CMK (cell line): ENCODE results near the gene CPM.

Source experiments
- DNase-seq: peaks from one replicate; pipeline ENCODE4 v3.0.0-alpha.2; 2010; ENCODE audit warnings: low read depth

The CPM gene

GRCh38 chr12:68932961-68933893, at the start of gene CPM:
Gene CPM (minus strand): TSS chr12:68933171. CDS start chr12:68932837, 334 bp downstream.
- DNase-seq, result no peak

- DNase-seq, result no peak
Observed at GRCh38 chr12:68981516-68981915, 48.5 kb upstream of the CPM start.

- DNase-seq, result no peak
Observed at GRCh38 chr12:68980476-68981212, 47.7 kb upstream of the CPM start.

- DNase-seq, result no peak
Observed at GRCh38 chr12:68978678-68979077, 45.7 kb upstream of the CPM start.

- DNase-seq, result no peak
Observed at GRCh38 chr12:68977909-68978610, 45.1 kb upstream of the CPM start.

- DNase-seq, result no peak
Observed at GRCh38 chr12:68977335-68977734, 44.4 kb upstream of the CPM start.

- no peak for DNase-seq
Observed at GRCh38 chr12:68976395-68976841, 43.4 kb upstream of the CPM start.

- no peak for DNase-seq
Observed at GRCh38 chr12:68975811-68976210, 42.8 kb upstream of the CPM start.

- DNase-seq, result no peak
Observed at GRCh38 chr12:68972595-68972994, 39.6 kb upstream of the CPM start.

- no peak for DNase-seq
Observed at GRCh38 chr12:68971404-68971803, 38.4 kb upstream of the CPM start.

- no peak for DNase-seq
Observed at GRCh38 chr12:68970951-68971350, 38.0 kb upstream of the CPM start.

- no peak for DNase-seq
Observed at GRCh38 chr12:68970306-68970705, 37.3 kb upstream of the CPM start.

- no peak for DNase-seq
Observed at GRCh38 chr12:68967046-68967445, 34.1 kb upstream of the CPM start.

- no peak for DNase-seq
Observed at GRCh38 chr12:68963856-68964745, 31.1 kb upstream of the CPM start.

- no peak for DNase-seq
Observed at GRCh38 chr12:68962877-68963855, 30.2 kb upstream of the CPM start.

- no peak for DNase-seq
Observed at GRCh38 chr12:68959891-68960464, 27.0 kb upstream of the CPM start.

GRCh38 chr12:68959143-68959858, 26.3 kb upstream of the CPM start:
- no peak for DNase-seq

- no peak for DNase-seq
Observed at GRCh38 chr12:68958322-68958721, 25.4 kb upstream of the CPM start.

- no peak for DNase-seq
Observed at GRCh38 chr12:68957273-68957672, 24.3 kb upstream of the CPM start.
